ENCODE data around the gene TBL1XR1. TPM values are rescaled to one million over a fixed set of nuclear protein-coding genes. Genes with fewer than 3 reads are reported as not detected.

TBL1XR1 gene
- polyA plus RNA-seq (ENCODE audit: insufficient read length in 3 of 3) = 100 to 1,000 TPM; 138 to 149 (median 138) TPM

GRCh38 chr3:177197041-177197726 lies at the start of gene TBL1XR1:
TBL1XR1 (minus strand) TSS chr3:177197482; CDS start chr3:177064977, 132,505 bp downstream.
- DNase-seq (ENCODE audit: low read depth in 3 of 3, low spot score in 2 of 3) = peak in 2 of 3 donors; percentile 68 to 86

- DNase-seq (ENCODE audit: low read depth in 3 of 3, low spot score in 2 of 3) = no peak
Measured at GRCh38 chr3:177245250-177245649, 48.0 kb upstream of the TBL1XR1 start.

- DNase-seq (ENCODE audit: low read depth in 3 of 3, low spot score in 2 of 3) = no peak
Measured at GRCh38 chr3:177244606-177245005, 47.3 kb upstream of the TBL1XR1 start.

GRCh38 chr3:177238686-177239216 lies 41.5 kb upstream of the TBL1XR1 start:
- DNase-seq (ENCODE audit: low read depth in 3 of 3, low spot score in 2 of 3) = no peak

GRCh38 chr3:177237206-177237605 lies 39.9 kb upstream of the TBL1XR1 start:
- no peak for DNase-seq (ENCODE audit: low read depth in 3 of 3, low spot score in 2 of 3)

GRCh38 chr3:177236704-177237103 lies 39.4 kb upstream of the TBL1XR1 start:
- no peak for DNase-seq (ENCODE audit: low read depth in 3 of 3, low spot score in 2 of 3)

- DNase-seq (ENCODE audit: low read depth in 3 of 3, low spot score in 2 of 3) = no peak
Measured at GRCh38 chr3:177234121-177234520, 36.8 kb upstream of the TBL1XR1 start.

GRCh38 chr3:177231242-177231641 lies 34.0 kb upstream of the TBL1XR1 start:
- DNase-seq (ENCODE audit: low read depth in 3 of 3, low spot score in 2 of 3) = no peak

GRCh38 chr3:177230641-177231040 lies 33.4 kb upstream of the TBL1XR1 start:
- no peak for DNase-seq (ENCODE audit: low read depth in 3 of 3, low spot score in 2 of 3)

GRCh38 chr3:177229791-177230190 lies 32.5 kb upstream of the TBL1XR1 start:
- no peak for DNase-seq (ENCODE audit: low read depth in 3 of 3, low spot score in 2 of 3)

- no peak for DNase-seq (ENCODE audit: low read depth in 3 of 3, low spot score in 2 of 3)
Measured at GRCh38 chr3:177228601-177229190, 31.4 kb upstream of the TBL1XR1 start.

- no peak for DNase-seq (ENCODE audit: low read depth in 3 of 3, low spot score in 2 of 3)
Measured at GRCh38 chr3:177224414-177224813, 27.1 kb upstream of the TBL1XR1 start.

- DNase-seq (ENCODE audit: low read depth in 3 of 3, low spot score in 2 of 3) = no peak
Measured at GRCh38 chr3:177221744-177222143, 24.5 kb upstream of the TBL1XR1 start.

- no peak for DNase-seq (ENCODE audit: low read depth in 3 of 3, low spot score in 2 of 3)
Measured at GRCh38 chr3:177220136-177220974, 23.1 kb upstream of the TBL1XR1 start.

- no peak for DNase-seq (ENCODE audit: low read depth in 3 of 3, low spot score in 2 of 3)
Measured at GRCh38 chr3:177213801-177214535, 16.7 kb upstream of the TBL1XR1 start.

- DNase-seq (ENCODE audit: low read depth in 3 of 3, low spot score in 2 of 3) = no peak
Measured at GRCh38 chr3:177212756-177213155, 15.5 kb upstream of the TBL1XR1 start.

- DNase-seq (ENCODE audit: low read depth in 3 of 3, low spot score in 2 of 3) = no peak
Measured at GRCh38 chr3:177212278-177212610, 15.0 kb upstream of the TBL1XR1 start.

- no peak for DNase-seq (ENCODE audit: low read depth in 3 of 3, low spot score in 2 of 3)
Measured at GRCh38 chr3:177211503-177212277, 14.4 kb upstream of the TBL1XR1 start.

GRCh38 chr3:177210744-177211502 lies 13.6 kb upstream of the TBL1XR1 start:
- no peak for DNase-seq (ENCODE audit: low read depth in 3 of 3, low spot score in 2 of 3)

Measured in right renal cortex interstitium (tissue), 3 donors.